Tibial nerve (tissue), 3 donors: Measurements from ENCODE around the gene PDCD11.

Source experiments
- CTCF ChIP-seq, 5 experiments: fragments of 200-600 bp in 3 of 5; fragments of 450-650 bp in 2 of 5; sonication (generic) in 3 of 5; IDR thresholded peaks; one replicate each; pipeline ENCODE4 v1.5.1; 2016 to 2019; ENCODE audit warnings: antibody characterized with exemption in 5 of 5, mild to moderate bottlenecking in 3 of 5, moderate library complexity in 2 of 5
- POLR2A ChIP-seq, 2 donors: fragments of 450-650 bp; IDR thresholded peaks; one replicate each; pipeline ENCODE4 v1.6.1; 2017; ENCODE audit warnings: antibody characterized with exemption in 2 of 2, mild to moderate bottlenecking in 2 of 2, moderate library complexity in 2 of 2

DNA sequence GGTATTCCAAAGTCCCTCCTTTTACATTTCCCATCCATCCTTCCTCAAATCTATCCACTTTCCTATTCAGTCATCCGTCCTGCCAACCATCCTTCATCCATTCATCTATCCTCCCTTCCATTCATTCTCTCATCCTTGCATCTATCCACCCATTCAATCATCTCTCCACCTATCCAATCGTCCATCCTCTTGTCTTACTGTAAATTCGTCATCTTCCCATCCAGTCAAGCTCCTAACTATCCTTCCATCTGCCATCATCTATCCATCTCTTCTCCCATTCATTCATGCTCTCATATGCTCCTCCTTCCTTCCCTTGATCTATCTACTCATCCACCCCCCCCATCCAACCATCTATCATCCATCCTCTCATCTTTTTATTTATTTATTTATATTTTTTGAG is 77.7 kb downstream of the PDCD11 start:
- TF ChIP-seq CTCF (IDR thresholded peaks at IDR 0.05) (no peak), POLR2A (IDR thresholded peaks at IDR 0.05) (no peak)
